ENCODE results near the gene RTF1.

Gene RTF1

DNA sequence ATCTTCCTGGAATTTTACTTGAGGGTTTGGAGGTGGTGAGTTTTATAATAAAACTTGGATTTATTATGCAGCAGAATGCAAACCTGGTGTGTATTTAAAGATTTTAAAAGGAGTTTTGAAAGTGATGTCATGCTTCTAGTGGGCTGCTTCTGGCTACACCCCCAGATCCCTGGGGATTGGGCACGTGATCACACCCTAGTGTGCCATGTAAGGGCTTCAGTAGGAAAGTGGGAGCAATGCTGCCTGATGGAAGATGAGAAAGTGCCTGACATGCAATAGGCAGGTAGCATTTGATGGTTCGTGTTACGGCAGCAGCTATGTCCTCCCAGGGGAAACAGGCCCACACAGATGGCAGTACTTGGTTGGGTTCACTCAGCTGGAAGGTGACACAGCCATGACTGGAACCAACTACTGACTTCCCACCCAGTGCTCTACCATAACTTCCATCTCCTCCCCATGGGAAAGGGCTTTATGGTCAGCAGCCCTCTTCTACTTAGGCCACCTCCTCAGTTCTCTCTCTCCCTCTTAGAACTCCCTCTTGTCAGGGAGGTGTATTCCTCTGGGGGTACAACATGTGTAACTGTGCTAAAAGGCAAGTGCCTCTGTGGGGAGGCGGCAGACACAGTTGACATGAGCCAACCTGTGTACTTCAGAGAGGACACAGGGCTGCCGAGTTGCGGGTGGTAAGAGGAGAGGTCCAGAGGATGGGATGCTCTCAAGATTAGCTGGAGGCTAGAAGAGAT lies 82.4 kb downstream of the RTF1 start:
- DNase-seq = peak; percentile 53 to 95 (median 81)
- intact Hi-C loops (cut with DNase I) = no loop called here

DNA sequence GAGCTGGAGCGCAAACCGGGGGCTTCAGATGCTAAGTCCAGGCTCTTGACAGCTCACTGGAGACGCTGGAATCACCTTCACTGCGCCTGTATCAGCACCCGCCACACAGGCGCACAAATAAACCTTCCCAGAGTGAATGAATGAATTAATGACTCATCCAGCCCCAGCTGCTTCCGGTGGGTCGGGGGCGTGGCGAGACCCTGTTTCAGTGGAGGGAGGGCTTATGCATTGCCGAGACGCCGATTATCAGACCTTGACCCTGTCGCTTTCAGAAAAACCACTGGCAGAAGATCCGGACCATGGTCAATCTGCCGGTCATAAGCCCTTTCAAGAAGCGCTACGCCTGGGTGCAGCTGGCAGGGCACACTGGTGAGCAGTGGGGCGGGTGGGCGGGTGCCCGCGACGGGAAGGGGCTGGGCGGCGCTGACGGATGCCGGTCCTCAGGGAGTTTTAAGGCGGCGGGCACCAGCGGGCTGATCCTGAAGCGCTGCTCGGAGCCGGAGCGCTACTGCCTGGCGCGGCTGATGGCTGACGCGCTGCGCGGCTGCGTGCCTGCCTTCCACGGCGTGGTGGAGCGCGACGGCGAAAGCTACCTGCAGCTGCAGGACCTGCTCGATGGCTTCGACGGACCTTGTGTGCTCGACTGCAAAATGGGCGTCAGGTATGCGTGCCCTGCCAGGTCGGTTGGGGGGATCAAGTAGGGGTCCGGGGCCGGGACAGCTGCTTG lies 84.5 kb downstream of the RTF1 start:
- intact Hi-C loops (cut with DNase I) = no loop called here
- DNase-seq = peak in 5 of 42 donors; percentile 28 to 54 (median 35)

DNA sequence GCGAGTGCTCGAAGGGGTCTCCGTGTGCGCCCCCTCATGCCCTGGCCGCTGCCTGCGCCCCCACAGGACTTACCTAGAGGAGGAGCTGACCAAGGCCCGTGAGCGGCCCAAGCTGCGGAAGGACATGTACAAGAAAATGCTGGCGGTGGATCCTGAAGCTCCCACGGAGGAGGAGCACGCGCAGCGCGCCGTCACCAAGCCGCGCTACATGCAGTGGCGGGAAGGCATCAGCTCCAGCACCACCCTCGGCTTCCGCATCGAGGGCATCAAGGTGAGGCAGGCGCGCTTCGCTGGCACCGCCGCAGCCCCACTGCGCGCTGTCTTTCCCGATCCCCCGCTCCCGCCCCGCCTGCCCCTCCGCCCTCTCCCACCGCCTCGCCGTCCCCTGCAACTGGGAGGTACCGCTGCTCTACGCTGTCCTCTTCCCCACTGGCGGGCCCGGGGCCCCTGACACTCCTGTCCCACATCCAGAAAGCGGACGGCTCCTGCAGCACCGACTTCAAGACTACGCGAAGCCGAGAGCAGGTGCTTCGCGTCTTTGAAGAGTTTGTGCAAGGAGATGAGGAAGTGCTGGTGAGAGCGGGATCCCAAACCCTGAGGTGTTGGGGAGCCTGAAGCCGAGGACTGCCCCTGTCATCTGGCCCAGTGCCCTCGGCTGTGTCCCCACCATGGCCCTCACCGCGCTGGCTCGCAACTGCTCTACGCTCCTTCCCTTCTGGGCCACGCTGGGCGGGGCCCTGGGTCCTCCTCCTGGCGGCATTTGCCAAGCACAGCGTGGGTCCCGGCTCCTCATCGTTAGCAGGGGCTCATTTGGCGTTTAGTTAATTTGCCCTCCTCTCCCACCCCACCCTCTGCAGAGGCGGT lies 85.3 kb downstream of the RTF1 start:
- intact Hi-C loops (cut with DNase I) = no loop called here
- DNase-seq = peak in 1 of 42 donors; percentile 28

DNA sequence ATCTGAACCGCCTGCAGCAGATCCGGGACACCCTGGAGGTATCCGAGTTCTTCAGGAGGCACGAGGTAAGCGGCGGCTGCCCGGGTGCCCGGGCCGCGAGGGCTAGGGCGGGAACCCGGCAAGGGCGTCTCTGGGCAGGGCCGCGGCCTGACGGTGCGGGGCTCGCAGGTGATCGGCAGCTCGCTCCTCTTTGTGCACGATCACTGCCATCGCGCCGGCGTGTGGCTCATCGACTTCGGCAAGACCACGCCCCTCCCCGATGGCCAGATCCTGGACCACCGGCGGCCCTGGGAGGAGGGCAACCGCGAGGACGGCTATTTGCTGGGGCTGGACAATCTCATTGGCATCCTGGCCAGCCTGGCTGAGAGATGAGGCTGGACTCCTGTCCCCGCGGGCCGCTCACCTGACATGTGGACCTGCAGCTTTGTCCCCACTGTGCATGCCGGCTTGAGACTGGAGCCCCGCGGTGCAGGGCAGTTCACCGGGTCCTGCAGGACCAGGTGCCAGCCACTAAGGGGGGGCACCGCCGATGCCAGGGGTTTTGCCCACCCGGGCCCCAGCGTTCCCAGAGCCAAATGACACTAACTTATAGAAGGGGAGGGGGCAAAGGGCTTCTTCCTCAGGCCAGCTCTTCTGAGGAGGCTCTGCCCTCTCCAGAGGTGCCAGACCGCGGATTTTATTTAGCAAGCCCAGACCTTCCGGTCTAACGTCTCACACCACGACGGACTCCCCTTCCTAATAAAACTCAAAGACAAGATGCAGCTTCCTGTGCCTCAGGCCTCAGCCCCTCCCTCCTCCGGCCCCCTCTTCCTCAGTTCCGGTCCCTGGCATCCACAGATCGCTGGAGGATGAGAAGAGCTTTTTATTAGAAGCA lies 86.1 kb downstream of the RTF1 start:
- intact Hi-C loops (cut with DNase I) = no loop called here

DNA sequence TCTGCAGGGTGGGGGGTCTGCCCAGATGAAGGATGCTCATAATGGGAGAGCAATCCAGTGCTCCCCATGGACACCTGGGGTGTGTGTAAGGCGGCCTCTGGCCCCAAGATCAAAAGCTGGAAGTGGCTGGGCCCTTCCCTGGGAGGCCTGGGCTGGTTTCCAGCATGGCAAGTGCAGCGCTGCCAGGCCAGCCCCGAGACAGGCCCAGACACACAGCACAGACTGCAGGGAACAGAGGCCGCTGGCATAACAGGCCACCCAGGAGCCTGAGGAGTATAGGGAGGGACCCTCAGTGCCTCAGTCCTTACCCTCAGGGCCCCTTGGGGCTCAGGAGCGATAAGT lies 86.7 kb downstream of the RTF1 start:
- peak in 1 of 42 donors; percentile 25 for DNase-seq
- intact Hi-C loops (cut with DNase I) = no loop called here

More for the DNA sequence above, 86.1 kb downstream of the RTF1 start:
- DNase-seq = no peak

DNA sequence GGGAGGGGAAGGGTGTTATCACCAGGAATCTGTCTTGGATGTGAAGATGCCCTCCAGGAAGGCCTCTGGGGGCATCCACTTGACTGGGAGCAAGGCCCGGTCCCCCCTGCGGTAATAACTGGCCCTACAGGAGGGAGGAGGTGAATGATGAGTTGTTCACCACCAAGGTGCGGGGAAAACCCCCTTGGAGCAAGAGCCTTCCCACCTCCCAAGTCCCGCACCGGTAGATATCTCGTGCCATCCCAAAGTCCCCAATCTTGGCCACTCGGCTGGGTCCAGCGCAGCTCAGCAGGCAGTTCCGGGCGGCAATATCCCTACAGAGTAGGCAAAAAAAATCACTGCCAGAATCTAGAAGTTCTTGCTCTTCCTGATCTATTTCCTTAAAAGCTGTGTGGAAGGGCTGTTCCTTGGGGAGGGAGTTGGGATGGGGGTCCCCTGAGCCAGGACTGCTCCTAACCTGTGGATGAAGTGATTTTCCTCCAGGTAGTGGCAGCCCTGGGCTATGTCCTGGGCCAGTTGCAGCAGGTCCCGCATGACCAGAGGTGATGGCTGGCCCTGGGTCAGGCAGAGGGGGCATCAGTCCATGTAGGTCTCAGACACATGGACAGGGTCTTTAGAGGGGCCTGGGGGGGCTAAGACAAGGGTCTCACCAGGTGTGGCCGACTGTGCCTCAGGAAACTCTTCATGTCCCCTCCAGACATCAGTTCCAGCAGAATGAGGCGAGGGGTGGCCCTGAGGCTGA lies 88.0 kb downstream of the RTF1 start:
- intact Hi-C loops (cut with DNase I) = no loop called here
- DNase-seq = no peak

DNA sequence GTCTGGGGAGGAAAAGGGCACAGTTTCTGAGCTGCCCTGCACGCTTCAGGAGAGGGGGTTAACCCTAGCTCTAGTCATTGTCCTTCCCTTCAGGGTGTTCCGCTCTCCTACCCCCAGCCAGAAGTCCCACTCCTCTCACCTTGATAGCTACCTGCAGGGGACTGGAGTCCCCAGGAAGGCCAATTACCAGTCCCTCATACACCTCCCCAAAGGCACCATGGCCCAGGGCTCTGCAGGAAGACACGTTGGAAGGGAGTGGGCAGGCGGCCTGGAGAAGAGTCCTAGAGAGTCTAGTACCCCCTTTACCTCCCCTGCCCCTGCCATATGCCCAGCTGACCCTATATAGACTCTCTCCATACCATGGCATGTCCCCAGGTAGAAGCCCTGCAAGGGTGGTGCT lies 88.9 kb downstream of the RTF1 start:
- DNase-seq = no peak
- intact Hi-C loops (cut with DNase I) = no loop called here

DNA sequence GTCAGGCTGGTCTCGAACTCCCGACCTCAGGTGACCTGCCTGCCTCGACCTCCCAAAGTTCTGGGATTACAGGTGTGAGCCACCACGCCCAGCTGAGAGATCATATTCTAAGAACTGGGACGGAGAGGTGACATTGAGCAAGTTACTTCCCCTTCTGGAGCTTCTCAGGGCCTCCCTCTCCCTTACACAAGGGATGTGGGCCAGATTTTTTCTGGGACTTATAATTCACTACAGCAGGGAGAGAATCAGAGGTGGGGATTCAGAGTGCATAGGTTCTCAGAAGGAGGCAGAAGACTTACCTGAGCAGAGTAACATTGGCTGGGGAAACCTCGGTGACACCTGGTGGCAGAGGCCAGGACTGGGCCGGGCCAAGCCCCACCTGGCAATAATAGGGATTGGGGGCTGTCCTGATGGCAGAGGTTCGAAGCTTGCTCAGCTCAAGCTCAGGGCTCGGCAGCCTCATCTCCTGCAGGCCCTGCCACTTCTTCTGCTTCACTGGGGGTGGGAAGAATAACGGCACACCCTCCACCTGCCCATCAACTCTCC lies 90.0 kb downstream of the RTF1 start:
- peak in 2 of 42 donors; percentile 22 to 41 for DNase-seq
- intact Hi-C loops (cut with DNase I) = no loop called here

DNA sequence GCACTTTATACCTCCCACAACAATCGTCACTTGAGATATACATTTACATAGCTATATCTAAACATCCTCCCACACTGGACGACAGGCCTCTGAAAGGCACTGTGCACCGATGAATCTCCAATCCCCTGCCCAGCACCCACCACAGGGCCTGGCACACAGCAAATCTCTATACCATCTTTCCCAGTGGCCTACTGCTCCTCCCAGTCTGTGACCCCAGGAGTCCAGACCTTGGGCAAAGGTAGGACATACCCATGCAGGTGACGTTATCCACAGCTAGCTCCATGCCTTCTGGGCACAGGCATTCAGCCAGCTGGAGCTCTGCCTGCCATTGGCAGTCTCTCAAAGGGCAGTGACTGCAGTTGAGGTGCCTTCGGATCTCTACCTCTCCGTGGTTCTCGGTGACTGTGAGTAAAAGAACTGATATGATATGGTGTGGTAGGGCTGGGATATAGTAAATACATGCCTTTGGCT lies 91.0 kb downstream of the RTF1 start:
- no peak for DNase-seq
- intact Hi-C loops (cut with DNase I) = no loop called here

DNA sequence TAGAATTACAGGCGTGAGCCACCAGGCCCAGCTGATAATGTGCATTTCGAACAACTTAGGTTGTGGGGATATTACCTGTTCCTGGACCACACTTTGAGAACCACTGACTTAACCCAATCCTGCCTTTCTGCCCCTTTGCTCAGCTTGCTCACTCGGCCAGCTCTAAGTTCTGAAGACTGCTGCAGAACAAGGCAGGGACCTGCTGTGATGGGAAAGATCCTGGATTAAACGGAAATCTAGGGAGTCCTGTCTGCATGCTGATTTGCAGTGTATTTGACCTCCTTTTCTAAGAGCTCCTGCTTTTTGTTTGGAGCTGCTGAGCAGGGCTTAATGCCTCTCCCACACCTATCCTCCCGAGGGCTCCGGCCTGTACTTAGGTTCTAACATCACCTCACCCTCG lies 93.8 kb downstream of the RTF1 start:
- intact Hi-C loops (cut with DNase I) = no loop called here
- DNase-seq = no peak

DNA sequence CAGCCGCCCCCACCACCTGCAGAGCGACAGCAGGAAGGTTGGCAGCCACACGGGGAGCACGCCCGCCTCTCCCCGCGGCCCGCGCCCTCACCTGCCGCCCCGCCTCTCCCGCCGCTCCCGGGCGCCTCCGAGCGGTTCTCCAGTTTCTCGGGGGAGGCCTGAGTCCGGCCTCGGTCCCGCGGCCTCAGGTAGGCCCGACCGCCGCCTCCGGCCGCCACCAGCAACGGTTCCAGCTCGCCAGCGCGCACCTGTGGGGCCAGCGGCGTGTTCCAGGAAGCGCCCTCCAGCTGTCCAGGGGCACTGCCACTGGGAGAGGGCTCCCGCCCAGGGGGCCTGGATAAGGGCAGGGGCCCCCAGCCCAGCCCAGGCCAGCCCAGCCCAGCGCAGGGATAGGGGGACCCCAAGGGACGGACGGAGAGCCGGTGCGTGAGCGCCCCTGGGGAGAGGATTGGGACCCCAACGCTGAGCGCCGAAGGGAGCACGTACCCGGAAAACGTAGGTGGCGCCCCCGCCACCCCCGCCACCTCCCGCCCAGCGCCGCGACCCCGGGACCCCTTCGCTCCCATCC lies 94.5 kb downstream of the RTF1 start:
- intact Hi-C loops (cut with DNase I) = no loop called here
- DNase-seq = peak in 1 of 42 donors; percentile 25

DNA sequence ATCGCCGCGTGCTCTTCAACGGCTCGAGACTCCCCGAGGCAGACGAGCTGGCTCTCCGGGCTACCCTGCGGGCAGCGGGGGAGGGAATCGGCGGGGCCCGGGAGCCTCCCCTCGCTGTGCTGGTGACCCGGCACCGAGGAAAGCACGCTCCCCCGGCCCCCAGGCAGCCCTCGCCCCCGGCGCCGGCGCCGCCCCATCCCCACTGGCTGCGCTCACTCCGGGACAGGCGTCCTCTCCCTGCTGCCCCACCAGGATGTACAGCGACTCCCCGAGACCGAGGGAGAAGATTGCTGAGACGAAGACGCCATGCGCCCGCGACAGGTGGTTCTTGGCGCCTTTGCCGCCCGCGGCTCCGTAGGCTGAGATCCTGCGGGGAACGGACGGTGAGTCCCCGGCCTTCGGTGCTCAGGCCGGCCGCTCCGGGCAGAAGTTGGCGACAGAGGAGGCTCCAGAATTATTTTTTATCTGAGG lies 95.0 kb downstream of the RTF1 start:
- DNase-seq = peak in 7 of 42 donors; percentile 29 to 60 (median 40)
- intact Hi-C loops (cut with DNase I) = no loop called here

DNA sequence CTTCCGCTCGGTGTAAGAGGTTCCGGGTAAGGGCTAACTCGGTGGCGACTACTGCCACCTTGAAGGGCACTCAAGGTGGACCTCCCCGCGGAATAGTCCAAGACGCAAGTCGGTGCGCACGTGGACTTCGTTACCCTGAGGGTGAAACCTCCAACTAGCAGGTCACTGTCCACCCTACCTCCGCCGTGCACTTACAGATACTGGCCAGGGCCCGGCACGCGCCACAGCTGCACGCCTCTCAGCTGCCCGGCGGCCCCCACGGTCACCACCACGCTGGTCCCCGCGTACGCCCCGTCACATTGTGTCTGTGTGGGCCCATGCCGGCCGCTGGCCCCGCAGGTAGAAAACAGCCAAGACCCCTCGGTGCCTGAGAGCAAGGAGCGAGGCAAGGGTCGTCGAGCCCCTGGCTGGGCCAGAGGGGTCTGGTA lies 95.6 kb downstream of the RTF1 start:
- DNase-seq = no peak
- intact Hi-C loops (cut with DNase I) = no loop called here

DNA sequence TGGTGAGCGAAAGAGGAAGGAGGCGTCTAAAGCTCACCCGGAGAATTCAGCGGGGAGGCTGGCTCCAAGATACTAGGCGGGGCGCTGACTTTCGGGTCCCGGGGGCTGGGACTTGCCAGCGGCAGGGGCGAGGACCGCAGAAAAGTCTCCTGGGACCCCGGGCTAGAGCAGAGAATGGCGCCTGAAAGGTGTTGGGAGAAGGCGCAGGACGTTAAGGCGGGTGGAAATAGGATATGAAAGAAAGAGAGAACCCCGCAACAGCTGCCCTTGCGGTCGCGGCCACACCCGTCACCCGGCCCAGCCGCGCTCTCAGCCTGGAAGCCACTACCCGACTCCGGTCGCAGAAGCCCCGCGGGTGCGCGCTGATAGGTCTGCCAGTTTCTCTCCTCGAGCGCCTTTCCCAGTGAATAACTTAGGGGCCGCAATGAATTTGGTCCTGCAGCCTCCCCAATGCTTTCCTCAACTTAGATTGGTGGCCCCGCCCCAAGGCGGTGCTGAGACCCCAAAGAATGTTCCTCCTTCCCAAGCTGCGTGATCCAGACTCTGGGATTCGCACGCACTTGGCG lies 96.1 kb downstream of the RTF1 start:
- DNase-seq = no peak
- intact Hi-C loops (cut with DNase I) = no loop called here

DNA sequence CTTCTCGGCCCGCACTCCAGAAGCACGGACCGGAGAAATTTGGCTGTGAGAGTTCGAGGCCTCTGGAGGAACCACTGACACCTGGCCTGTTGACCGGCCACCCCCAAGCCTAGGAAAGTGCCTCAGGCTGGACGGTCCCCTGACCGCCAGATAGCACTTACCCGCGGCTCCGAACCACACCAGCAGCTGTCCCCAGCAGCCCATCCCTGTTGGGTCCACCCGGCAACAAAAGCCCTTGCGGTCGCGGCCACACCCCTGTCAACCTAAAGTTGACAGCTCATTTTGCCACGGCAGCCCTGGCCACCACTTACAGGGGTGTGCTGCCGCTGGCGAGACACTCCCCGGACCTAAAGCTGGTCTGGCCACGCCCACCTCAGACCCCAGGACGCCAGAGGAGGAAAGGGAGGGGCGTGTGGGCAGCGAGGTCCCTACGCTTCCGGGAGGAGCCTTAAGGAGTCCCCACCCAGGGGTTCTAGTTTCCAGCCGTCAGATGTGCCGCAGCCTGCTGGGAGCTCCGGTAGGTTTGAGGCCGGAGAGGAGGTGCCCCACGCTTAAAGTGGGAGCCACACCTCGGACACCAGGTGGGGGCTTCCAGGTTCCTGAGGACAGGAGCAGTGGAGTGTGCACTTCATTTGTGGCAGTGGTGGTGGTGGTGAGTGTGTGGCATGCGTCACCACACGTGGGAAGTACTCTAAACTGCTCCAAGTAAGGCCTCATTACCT lies 96.8 kb downstream of the RTF1 start, which contains the start of gene LTK:
Gene LTK, minus strand, starts transcription at position 322 of the 722 bp plus-strand sequence. Its CDS starts 118 bp downstream, at position 204.
- DNase-seq = no peak
- intact Hi-C loops (cut with DNase I) = no loop called here

DNA sequence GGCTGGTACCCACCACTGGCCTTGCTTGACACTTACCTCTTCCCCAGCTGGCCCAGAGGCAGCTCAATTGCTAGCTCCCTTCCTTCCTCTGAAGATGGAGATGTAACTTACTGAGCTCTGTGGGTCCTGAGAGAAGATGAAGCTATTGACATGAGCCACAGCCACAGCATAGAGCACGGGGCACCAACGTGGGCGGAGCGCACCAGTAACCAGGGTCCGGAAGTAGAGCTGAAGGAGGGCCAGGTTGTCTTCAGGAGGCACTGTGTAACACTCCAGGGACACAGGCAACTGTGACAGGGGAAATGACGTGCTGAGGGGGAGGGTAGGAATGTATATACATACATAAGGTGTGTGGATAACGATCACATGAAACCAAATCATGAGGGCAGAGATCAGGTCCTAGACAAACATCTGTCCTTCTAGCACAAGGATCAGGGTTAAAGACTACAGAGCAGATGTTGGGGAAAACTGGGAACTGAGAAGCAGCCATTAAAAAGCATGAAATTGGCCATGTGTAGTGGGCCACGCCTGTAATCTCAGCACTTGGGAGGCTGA lies 101.1 kb downstream of the RTF1 start:
- intact Hi-C loops (cut with DNase I) = no loop called here
- no peak for DNase-seq
